ENCODE measurements around the gene ITK.

DNA sequence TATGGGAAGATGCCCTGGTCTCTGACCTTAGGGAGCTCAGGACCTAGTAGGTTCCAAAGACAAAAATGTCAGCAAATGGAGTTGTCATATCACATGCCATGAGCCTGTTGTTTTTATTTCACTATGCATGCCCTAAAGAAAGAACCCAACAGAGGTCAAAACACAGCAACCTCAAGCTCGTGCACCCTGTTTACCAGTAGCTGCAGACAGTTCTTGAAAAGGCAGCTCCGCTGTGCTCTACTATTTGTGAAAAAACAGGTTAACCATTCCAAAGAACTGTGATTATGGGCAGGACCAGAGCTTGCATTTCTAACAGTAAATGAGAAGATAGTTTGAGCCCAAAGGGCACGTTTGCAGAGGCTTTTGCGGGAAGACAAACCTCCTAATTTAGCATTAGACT lies 22.8 kb downstream of the ITK start:
- TF ChIP-seq CTCF (IDR thresholded peaks at IDR 0.05; ENCODE audit: insufficient read depth, low read length) (no peak), POLR2AphosphoS5 (IDR thresholded peaks at IDR 0.05; ENCODE audit: low read depth) (no peak), REST (IDR thresholded peaks at IDR 0.05; ENCODE audit: insufficient replicate concordance, low read depth) (no peak), GABPA (IDR thresholded peaks at IDR 0.05; ENCODE audit: low read depth) (no peak), SPI1 (IDR thresholded peaks at IDR 0.05; ENCODE audit: borderline replicate concordance, low read depth) (no peak)

All from HL-60 (cell line).